H1 (cell line): Measurements from ENCODE around the gene RNF43. TPM values are rescaled to one million over a fixed set of nuclear protein-coding genes. Genes with fewer than 3 reads are reported as not detected.
A peak's percentile ranks its signal among the peaks of the same experiment; 100 is the strongest.

Experiments used
- CTCF ChIA-PET: fragments of 300-600 bp; sonication (Branson Sonifier 250); formaldehyde crosslinking; loops from one replicate; lab custom pipeline; 2021; ENCODE audit not compliant: partially characterized antibody; lab: Charles Lee
- POLR2A ChIA-PET: fragments of 300-600 bp; sonication (Branson Sonifier 250); formaldehyde crosslinking; loops from one replicate; lab custom pipeline; 2021; ENCODE audit warnings: inconsistent platforms; ENCODE audit not compliant: partially characterized antibody; lab: Charles Lee
- DNase-seq, 2 experiments: peaks; one replicate each; pipeline versions ENCODE4 v3.0.0 to v3.0.0-alpha.2; 2010 to 2022; ENCODE audit warnings: low spot score in 2 of 2, low read depth in 1 of 2, mixed read lengths in 1 of 2
- FAIRE-seq: peaks from 2 replicates; lab custom pipeline; 2011; peaks lifted over from hg19 to GRCh38; lab: Jason Lieb, UNC
- H2AFZ ChIP-seq: 2 replicates; pipeline ENCODE4 v1.8.1; 2012; ENCODE audit warnings: low read length, inconsistent platforms
- H2AK5ac ChIP-seq: 2 replicates; pipeline ENCODE4 v1.6.1; 2013; ENCODE audit warnings: low read depth, low read length
- H2BK120ac ChIP-seq: replicated peaks from 2 replicates; pipeline ENCODE3; 2013; ENCODE audit warnings: low read depth, low read length, inconsistent platforms
- H2BK12ac ChIP-seq: 2 replicates; pipeline ENCODE4 v1.6.1; 2013; ENCODE audit warnings: low read depth, low read length
- H2BK15ac ChIP-seq: 2 replicates; pipeline ENCODE4 v1.6.1; 2013; ENCODE audit warnings: low read length
- H2BK20ac ChIP-seq: 2 replicates; pipeline ENCODE4 v1.6.1; 2013; ENCODE audit warnings: low read length
- H2BK5ac ChIP-seq: 2 replicates; pipeline ENCODE4 v1.6.1; 2013; ENCODE audit warnings: low read depth, low read length
- H3K14ac ChIP-seq: 2 replicates; pipeline ENCODE4 v1.6.1; 2013; ENCODE audit warnings: inconsistent platforms; ENCODE audit not compliant: insufficient read length
- H3K18ac ChIP-seq: 2 replicates; pipeline ENCODE4 v1.6.1; 2013; ENCODE audit warnings: low read length; ENCODE audit errors: extremely low read depth
- H3K23ac ChIP-seq: 2 replicates; pipeline ENCODE4 v1.6.1; 2013; ENCODE audit warnings: inconsistent platforms; ENCODE audit not compliant: insufficient read length
- H3K23me2 ChIP-seq: 2 replicates; pipeline ENCODE4 v1.6.1; 2013; ENCODE audit warnings: low read depth, low read length
- H3K27ac ChIP-seq: 2 replicates; pipeline ENCODE4 v1.6.1; 2011; ENCODE audit warnings: low read depth, low read length, inconsistent platforms
- H3K27me3 ChIP-seq, 4 experiments: replicated peaks in 1 of 4; 1 replicate in 1 of 4; 2 replicates in 3 of 4; pipeline versions ENCODE4 v1.6.1 to v1.8.1; 2011 to 2013; ENCODE audit warnings: low read length in 3 of 4, mild to moderate bottlenecking in 3 of 4, inconsistent platforms in 2 of 4, mixed read lengths in 2 of 4, moderate library complexity in 1 of 4; ENCODE audit not compliant: control insufficient read depth in 3 of 4, insufficient read depth in 3 of 4; ENCODE audit errors: extremely low read depth in 1 of 4
- H3K36me3 ChIP-seq, 4 experiments: 2 replicates each; pipeline versions ENCODE4 v1.6.1 to v1.8.1; 2011 to 2013; ENCODE audit warnings: mild to moderate bottlenecking in 4 of 4, low read length in 3 of 4, moderate library complexity in 2 of 4, control low read depth in 1 of 4, inconsistent platforms in 1 of 4; ENCODE audit not compliant: insufficient read depth in 4 of 4, control insufficient read depth in 2 of 4
- H3K4ac ChIP-seq: replicated peaks from 2 replicates; pipeline ENCODE3; 2013; ENCODE audit warnings: low read length, low read depth, mixed read lengths, inconsistent platforms; ENCODE audit not compliant: insufficient read length
- H3K4me1 ChIP-seq, 4 experiments: replicated peaks in 1 of 4; 1 replicate in 1 of 4; 2 replicates in 3 of 4; pipeline versions ENCODE4 v1.6.1 to v1.8.1; 2011 to 2013; ENCODE audit warnings: low read length in 3 of 4, inconsistent platforms in 2 of 4, mixed read lengths in 1 of 4; ENCODE audit not compliant: insufficient read depth in 4 of 4, control insufficient read depth in 3 of 4
- H3K4me2 ChIP-seq, 2 experiments: 2 replicates each; pipeline versions ENCODE4 v1.6.1 to v1.8.1; 2011 to 2013; ENCODE audit warnings: low read depth in 2 of 2, low read length in 2 of 2, control low read depth in 1 of 2, inconsistent platforms in 1 of 2, mild to moderate bottlenecking in 1 of 2; ENCODE audit not compliant: insufficient read depth in 1 of 2
- H3K4me3 ChIP-seq, 4 experiments: fragments of 200-600, 300-600 bp in 1 of 4; sonication (generic), shearing (Covaris generic), sonication (Bioruptor Twin) in 1 of 4; 2 replicates each; pipeline versions ENCODE4 v1.5.1 to v1.8.1; 2011 to 2016; ENCODE audit warnings: low read length in 4 of 4, low read depth in 3 of 4, control low read depth in 2 of 4, inconsistent platforms in 2 of 4, mild to moderate bottlenecking in 2 of 4, mixed read lengths in 1 of 4, moderate library complexity in 1 of 4; ENCODE audit not compliant: insufficient read depth in 2 of 4; ENCODE audit errors: extremely low read depth in 1 of 4
- H3K56ac ChIP-seq: replicated peaks from 2 replicates; pipeline ENCODE3; 2013; ENCODE audit warnings: low read depth, mild to moderate bottlenecking, mixed read lengths, low read length, inconsistent platforms; ENCODE audit not compliant: insufficient read length
- H3K79me1 ChIP-seq: 2 replicates; pipeline ENCODE4 v1.6.1; 2013; ENCODE audit warnings: low read depth, low read length, control low read depth
- H3K79me2 ChIP-seq, 2 experiments: 2 replicates each; pipeline versions ENCODE4 v1.6.1 to v1.8.1; 2012 to 2013; ENCODE audit warnings: low read length in 2 of 2, mild to moderate bottlenecking in 2 of 2, inconsistent platforms in 1 of 2; ENCODE audit not compliant: insufficient read depth in 2 of 2, control insufficient read depth in 1 of 2
- H3K9ac ChIP-seq, 4 experiments: replicated peaks in 1 of 4; 1 replicate in 1 of 4; 2 replicates in 3 of 4; pipeline versions ENCODE4 v1.6.1 to v1.8.1; 2011 to 2013; ENCODE audit warnings: low read depth in 3 of 4, low read length in 3 of 4, control low read depth in 2 of 4, mild to moderate bottlenecking in 2 of 4, moderate library complexity in 2 of 4, inconsistent platforms in 1 of 4; ENCODE audit errors: extremely low read depth in 1 of 4
- H3K9me3 ChIP-seq, 2 experiments: 2 replicates each; pipeline versions ENCODE4 v1.6.1 to v1.8.1; 2012 to 2013; ENCODE audit warnings: mild to moderate bottlenecking in 2 of 2, moderate library complexity in 2 of 2, control low read depth in 1 of 2, inconsistent platforms in 1 of 2, low read depth in 1 of 2, low read length in 1 of 2, mixed read lengths in 1 of 2; ENCODE audit not compliant: insufficient read depth in 2 of 2
- H4K20me1 ChIP-seq, 2 experiments: replicated peaks in 1 of 2; 2 replicates each; pipeline versions ENCODE3 to v1.8.1; 2011 to 2013; ENCODE audit warnings: inconsistent platforms in 2 of 2, low read length in 2 of 2, mild to moderate bottlenecking in 1 of 2; ENCODE audit not compliant: insufficient read depth in 2 of 2, control insufficient read depth in 1 of 2
- H4K5ac ChIP-seq: 2 replicates; pipeline ENCODE4 v1.6.1; 2013; ENCODE audit warnings: low read length, low read depth, mixed read lengths, inconsistent platforms; ENCODE audit not compliant: insufficient read length
- H4K8ac ChIP-seq: 2 replicates; pipeline ENCODE4 v1.8.0; 2013; ENCODE audit warnings: mild to moderate bottlenecking, moderate library complexity, low read length, inconsistent platforms; ENCODE audit not compliant: insufficient read depth; ENCODE audit errors: extremely low read depth
- H4K91ac ChIP-seq: replicated peaks from 2 replicates; pipeline ENCODE3; 2013; ENCODE audit warnings: low read length, mixed read lengths, inconsistent platforms; ENCODE audit not compliant: insufficient read length
- JUND ChIP-seq: IDR thresholded peaks from 2 replicates; pipeline ENCODE4 v1.6.1; 2011; ENCODE audit warnings: mild to moderate bottlenecking, improper control_type of control experiment, low read length
- TEAD4 ChIP-seq: IDR thresholded peaks from 2 replicates; pipeline ENCODE4 v1.6.1; 2012; ENCODE audit warnings: low read depth, low read length, inconsistent platforms, mixed read lengths
- WGBS, 2 experiments: shearing (Covaris generic) in 1 of 2; methylation state at CpG; one replicate each; pipeline versions ENCODE4 v1.1.6 to v1.1.7; 2013 to 2015; ENCODE audit warnings: low lambda C conversion rate in 2 of 2, mixed read lengths in 2 of 2, inconsistent platforms in 1 of 2, low coverage in 1 of 2, missing lambda C conversion rate in 1 of 2; ENCODE audit not compliant: insufficient replicate concordance in 2 of 2, insufficient coverage in 1 of 2, insufficient read length in 1 of 2; ENCODE audit errors: extremely low coverage in 1 of 2, missing lambda C conversion rate in 1 of 2; 5-methylcytosine and 5-hydroxymethylcytosine counted together
- polyA plus RNA-seq, 7 experiments: library from polyadenylated mRNA; depleted of rRNA in 3 of 7; stranded (reverse) in 5 of 7; unstranded in 2 of 7; fragments of >200 nt in 5 of 7; fragments of 200-250 nt in 2 of 7; gene quantifications; 1 replicate in 5 of 7; 2 replicates in 1 of 7; 4 replicates in 1 of 7; pipeline versions ENCODE4 v1.2.1 to v1.2.3, GENCODE V29; 2011 to 2013; ENCODE audit warnings: missing spikeins in 2 of 7, mixed read lengths in 2 of 7
- total RNA-seq: library from RNA; stranded (reverse); fragmentation: NEBNext Ultra II Directional; extraction: Animal tissue kit (Norgen Biotek cat#: 25700); gene quantifications from 2 replicates; pipeline ENCODE4 v1.2.1, GENCODE V29; 2021

Gene RNF43
- total and polyA plus RNA-seq, 2 of the 8 experiments (the other 6 are each of a cell fraction or from before 2014, with no cell fraction given): 0.89 to 1.5 TPM

DNA sequence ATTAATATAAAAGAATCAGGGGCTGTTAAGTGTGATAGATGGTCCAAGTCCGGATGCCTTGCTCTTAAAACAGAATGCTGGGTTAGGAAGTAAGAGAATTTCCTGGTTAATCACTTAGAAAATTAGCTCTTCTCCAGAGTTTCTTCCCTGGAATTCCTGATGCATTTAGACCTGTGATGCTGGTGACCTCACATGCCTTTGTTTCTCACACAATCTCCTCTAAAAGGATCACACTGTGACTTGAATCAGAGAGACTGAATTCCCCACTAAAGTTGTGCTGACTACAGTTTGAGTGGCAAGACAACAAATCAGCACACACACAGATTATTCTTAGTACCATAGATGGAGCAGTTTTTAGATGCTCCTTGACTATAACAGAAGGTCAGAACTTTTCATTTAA lies 4.4 kb upstream of the RNF43 start:
- Histone ChIP-seq H3K27me3 (no peaks in the 10 kb centered on the region), H3K27ac (no peak overlapping the region), H4K91ac (no peak overlapping the region), H3K9me3 (no peaks in the 10 kb centered on the region), H2BK15ac (no peak overlapping the region), H2BK120ac (no peak overlapping the region), H3K23me2 (no peaks in the 10 kb centered on the region), H3K18ac (no peak overlapping the region), H2BK20ac (no peak overlapping the region), H3K9ac (peak overlapping the region in 1 of 4 experiments; percentile 49; a peak in 1 of 7 replicates), H3K36me3 (no peaks in the 10 kb centered on the region), H3K56ac (no peak overlapping the region), H4K20me1 (no peaks in the 10 kb centered on the region), H3K4me1 (no peaks in the 10 kb centered on the region; a peak in 1 of 7 replicates), H2BK12ac (no peak overlapping the region; the same call in 1 of the 2 replicates), H3K23ac (no peak overlapping the region), H2AK5ac (no peak overlapping the region), H2BK5ac (no peak overlapping the region), H3K4me3 (no peak overlapping the region), H3K14ac (no peak overlapping the region), H3K79me2 (no peaks in the 10 kb centered on the region), H3K4me2 (no peak overlapping the region), H4K5ac (no peak overlapping the region), H4K8ac (no peak overlapping the region), H2AFZ (0 out of 2 replicates have a peak overlapping the region, but pooled peaks have one; percentile 29), H3K4ac (no peak overlapping the region), H3K79me1 (no peaks in the 10 kb centered on the region)
- ChIA-PET CTCF (interaction anchor here (2.5 to 3.8 kb wide), 2 partner anchors 69 to 104 kb away, joined by 11 to 13 read pairs; partner anchors contain the start of gene SUPT4H1), POLR2A (no interaction called here)
- peak; percentile 30; the same call in 1 of the 2 replicates for TF ChIP-seq TEAD4
- no peak for TF ChIP-seq JUND
- DNase-seq: no peak
- 80% methylated on average over 1 of the region's 1 CpG; no CpG with 5 or more reads in 1 of the 2 experiments for WGBS, 2 experiments
- peak; percentile 39 for FAIRE-seq
